Activated effector memory CD4-positive, alpha-beta T cell treated with Interleukin-2 at 50 U/mL for 16 hours (primary cell): ENCODE results near the gene PSMD5.
"Not testable (repeated sequence)": the region's sequence is repeated elsewhere in the genome, so short reads cannot be mapped to it uniquely, and the experiment has no call there.

Experiments used
- DNase-seq: peaks from one replicate; pipeline ENCODE4 v3.0.0-alpha.2; 2020

PSMD5 gene

DNA sequence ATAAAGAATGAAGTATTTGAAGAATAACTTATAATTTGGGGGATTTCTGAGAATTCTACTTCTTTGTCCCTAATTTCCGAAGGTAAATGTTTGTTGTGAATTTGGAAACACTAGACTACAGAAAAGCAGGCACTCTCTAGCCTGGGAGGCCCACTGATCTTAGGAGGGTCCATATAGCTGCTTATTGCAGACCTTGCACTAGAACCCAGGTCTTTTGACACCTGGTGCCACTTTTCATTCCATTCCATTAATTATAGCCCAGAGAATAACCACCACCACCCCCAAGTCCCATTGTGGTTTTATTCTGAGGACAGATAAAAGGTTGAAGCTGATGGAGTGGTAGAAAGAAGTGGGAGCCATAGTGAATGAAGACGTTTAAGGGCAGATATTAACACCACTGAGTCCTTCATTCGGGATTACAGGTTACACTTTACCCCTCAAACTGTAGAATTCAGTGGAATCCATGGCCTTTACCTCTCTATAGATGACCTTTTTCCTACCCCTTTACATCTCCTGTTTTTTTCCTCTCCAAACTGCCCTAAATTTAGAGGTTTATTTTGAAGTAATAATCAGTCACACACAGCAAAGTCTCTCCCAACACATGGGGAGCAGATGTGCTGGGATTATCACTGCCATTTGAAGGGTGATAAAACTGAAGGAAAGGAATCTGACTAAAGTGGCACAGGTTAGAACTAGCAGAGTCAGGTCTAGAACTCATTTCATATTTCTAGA, 12.0 kb upstream of the PSMD5 start:
- no peak for DNase-seq

DNA sequence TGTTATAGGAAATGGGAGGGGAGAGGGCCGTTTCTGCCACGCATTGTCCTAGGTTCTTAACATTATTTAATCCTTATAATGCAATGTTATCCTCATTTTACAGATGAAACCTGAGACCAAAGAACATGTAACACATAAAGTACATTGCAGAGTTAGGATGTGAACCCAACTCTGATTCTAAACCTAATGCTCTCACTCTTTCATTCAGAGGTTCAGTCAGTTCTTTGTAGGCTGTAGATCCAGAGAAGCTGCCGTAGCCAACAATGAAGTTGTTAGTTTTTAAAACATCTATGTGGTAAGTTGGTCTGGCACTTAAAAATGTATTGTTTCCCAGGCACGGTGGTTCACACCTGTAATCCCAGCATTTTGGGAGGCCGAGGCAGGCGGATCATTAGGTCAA, 10.5 kb upstream of the PSMD5 start:
- DNase-seq, result no peak

DNA sequence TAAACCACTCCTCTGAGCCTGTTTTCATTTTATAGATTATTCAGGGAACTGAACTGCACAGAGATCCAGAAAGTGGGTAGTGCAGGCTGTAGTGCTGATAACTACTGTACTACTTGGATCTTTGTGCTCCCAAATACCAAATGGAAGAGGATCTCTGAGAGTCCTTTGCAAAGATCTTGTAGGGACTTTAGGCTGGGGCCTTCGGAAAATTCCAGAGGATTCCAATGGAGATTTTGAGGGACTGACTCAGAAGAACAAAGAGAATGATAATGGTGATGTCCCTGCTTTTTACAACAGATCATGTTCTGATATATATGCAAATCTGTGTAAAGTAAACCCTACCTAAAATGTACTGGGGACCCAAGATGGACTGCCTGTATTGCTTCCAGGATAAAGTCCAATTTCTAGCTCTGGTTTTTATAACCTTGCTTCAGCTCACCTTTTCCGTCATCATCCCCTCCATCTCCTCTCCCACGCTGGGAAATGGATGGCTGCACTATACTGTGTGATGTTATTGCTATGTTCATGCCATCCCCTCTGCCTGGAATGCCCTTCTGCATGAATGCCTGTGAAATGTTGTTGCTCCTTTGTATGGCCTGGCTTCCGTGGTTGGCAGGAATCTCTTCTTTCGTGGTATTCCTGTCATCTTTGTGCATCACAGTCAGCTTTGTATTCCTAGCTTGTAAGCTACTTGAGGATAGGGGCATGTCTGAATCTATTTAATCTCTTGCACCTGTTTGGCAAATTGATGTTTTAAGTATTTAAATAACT, 9.7 kb upstream of the PSMD5 start:
- DNase-seq, result no peak

DNA sequence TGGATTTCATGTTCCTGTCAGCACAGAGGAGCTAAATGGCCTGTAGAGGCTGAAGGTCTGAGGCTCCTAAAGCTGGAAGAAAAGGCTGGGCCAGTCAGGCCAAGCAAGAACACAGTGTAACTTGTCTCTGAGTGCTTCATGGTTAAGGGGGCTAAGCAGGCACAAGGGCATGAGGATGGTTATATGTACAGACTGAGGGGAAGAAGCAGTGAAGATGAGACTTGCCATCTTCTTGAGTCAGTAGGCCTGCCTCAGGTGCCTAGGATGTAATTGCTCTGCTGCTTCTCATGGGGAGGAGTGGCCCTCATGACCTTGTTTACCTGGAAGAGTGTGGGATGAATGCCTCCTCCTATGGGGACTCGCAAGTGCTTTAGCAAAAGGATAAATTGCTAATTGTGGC, 8.7 kb upstream of the PSMD5 start:
- no peak for DNase-seq

DNA sequence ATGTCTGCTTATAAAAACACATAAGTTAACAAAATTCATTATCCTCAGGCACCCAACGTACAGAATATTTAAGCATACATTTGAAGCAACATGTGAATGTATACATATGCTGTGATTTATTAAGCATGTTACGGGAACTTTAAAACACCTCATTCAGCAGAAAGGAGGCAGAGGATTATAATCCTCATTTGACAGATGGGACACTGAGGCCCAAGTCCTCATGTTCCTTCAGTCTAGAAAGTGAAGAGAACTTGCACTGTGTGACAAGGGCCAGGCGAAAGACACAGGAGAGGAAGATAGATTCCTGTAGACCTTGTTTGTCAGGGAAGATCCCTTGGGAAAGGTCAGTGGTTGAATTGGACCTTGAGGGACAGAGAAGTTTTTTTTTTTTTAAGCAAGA, 7.6 kb upstream of the PSMD5 start:
- no peak for DNase-seq

DNA sequence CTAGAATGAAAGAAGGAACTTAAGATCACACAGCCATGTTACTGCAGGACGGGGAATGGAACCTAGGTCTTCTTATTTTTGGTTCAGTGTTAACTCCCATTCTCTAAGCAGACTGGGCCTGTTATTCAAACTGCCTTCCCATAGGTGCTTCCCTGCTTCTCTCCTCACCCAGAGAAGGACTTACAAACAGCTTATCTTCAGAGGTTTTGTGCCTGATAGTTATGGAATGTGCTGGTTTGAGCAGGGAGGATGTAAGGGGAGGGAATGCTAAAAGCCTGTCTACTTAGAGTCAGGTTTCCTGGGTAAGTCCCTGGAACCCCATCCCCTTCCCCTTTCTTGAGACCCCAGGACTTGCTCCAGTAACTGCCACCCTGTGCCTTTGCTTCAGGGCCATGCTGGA, 4.2 kb upstream of the PSMD5 start:
- DNase-seq, result no peak

DNA sequence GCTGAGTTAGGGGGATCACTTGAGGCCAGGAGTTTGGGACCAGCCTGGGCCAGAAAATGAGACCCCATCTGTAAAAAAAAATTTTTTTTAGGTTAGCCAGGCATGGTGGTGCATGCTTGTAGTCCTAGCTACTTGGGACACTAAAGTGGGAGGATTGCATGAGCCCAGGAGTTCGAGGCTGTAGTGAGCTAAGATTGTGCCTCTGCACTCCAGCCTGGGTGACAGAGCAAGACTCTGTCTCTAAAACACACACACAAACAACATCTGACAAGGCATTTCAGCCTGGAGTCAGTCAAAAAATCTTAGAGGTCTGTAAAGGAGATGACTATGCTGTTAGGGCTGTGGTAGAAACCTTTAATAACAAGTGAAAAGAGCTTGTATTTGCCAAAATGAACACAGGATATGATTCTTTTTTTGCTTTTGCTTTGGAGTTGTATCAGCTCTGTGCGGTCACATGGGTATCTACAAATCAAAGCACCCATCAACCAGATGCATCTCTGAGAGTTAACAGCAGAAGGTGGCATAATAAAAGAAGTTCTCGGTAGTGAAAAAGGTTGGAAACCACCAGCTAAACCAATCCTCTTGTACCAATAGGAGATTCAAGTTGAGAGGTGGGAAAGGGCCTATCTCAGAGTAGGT, 3.6 kb upstream of the PSMD5 start:
- no peak for DNase-seq

DNA sequence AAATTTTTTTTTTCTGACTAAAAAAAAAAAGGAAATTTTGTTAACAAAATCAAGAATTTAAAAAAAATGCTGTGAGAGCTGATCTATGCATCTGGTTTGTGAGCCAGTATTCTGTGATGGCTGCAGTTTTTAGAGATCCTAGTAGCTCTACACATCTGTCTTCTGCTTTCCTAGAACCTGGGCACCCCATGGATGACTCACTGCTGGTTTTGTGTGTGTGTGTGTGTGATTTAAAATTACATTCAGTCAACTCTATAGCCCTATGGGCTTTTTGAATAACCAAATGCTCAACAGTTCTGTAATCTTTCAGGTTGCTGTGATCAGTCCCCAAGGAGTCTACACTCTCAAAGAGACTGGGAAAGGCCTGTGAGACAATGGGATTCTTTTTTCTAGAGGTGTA, 2.5 kb upstream of the PSMD5 start:
- DNase-seq, result no peak

DNA sequence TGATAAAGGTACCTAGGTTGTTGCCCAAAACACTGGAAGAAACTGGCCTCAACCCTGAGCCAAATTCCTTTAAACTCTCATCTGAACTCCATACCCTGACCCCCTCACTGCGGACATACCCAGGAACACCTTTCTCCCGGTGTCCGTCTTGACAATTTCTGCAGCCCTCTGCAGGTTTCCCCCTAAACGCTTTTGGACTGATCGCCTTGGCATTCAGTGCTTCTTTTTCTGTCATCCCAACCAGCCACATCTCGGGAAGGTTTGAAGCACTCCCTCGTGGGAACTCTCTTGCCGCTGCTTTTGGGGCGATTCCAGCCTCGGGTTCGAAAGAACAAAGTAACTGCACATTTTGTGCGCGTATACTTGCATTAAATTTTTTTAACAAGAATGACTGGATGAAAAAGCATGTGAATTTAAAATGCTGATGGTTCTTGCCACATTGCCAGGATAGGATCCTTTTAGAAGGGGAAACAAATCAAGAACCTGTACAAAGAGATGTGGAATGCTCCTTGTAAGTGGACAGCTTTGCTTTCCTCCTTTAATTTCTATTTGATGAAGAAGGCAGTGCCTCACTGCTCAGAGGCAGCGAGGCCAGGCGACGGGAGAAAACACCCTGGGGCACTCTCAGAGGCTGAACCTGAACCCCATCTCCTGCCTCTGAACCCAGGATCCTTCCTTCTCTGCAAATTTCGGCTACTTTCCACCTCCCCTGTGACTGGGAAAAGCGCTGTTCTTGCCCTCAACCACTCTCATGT, 615 bp downstream of the PSMD5 start:
- no peak for DNase-seq

DNA sequence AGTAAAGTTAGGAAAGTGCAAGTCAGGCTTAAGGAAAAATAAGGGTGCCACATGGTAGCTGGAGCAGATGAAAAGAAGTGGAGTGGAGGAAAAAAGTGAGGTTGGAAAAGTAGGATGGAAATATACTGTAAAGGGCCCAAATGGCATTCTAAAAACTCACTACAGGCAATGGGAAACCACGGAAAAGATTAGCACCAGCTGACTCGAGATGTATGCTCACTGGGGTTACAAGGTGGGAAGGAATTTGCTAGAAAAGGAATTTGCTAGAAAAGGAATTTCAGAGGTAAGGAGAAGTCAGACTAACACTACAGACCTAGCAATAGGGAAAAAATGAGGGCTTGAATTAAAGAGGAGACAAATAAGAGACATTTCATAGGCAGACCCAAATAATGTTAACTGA, 3.6 kb downstream of the PSMD5 start:
- no peak for DNase-seq

DNA sequence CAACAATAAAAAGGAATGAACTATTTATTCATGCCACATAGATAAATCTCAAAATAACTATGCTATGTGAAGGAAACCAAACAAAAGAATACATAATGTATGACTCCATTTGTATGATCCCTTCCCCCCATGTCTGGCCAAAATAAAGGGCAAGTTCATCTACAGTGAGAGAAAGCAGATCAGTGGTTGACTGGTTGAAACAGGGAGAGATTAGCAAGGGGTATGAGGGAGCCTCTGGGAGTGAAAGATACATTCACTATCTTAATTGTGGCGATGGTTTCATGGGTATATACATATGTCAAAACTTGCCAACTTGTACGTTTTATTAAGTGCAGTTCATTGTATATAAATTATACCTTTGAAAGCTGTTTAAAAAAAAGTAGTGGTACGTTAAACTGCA, 4.8 kb downstream of the PSMD5 start:
- DNase-seq, result no peak

DNA sequence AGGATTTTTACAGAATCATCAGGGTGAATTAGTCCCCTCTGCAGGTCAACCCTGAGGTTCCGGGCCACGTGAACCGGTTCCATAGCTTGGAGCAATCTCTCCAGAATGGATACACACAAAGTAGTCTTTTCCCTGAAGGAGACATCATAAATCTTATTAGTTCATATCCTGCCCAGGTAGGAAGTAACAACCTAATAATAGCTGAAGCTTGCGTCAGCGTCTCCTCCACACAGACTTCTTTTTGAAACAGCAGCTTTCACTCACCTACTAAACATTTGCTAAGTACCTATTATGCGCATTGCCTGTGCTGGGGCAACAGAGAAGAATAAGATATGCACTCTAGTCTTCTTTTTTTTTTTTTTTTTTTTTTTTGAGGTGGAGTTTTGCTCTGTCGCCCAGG, 9.4 kb downstream of the PSMD5 start:
- no peak for DNase-seq

DNA sequence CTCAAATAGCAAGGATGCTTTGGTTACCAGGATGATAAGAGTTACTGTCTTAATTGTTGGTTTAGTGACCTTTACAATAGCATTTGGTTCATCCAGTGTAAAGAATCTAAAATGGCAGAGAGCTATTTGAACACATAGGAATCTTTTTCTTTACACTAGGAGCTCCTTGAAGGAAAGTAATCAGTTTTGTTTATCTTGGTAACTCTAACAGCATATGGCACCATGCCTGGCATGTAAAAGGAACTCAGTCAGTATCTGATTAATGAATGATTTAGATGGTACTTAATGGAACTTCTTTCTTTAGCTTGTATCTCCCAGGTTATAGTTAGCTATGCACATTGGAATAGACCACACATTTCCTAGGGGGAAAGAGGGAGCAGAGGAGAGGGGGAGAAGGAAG, 9.9 kb downstream of the PSMD5 start:
- no peak for DNase-seq

DNA sequence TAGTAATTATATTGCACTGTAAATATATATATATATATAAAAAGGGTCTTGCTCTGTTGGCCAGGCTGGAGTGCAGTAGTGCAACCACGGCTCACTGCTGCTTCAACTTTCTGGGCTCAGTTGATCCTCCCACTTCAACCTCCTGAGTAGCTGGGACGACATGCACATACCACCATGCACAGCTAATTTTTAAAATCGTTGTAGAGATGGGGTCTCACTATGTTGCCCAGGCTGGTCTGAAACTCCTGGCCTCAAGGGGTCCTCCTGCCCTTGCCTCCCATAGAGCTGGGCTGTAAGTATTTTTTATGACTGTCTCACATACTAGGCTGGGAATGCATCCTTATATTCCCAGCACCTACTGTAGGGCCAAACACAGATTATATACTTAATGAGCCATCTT, 11.9 kb downstream of the PSMD5 start:
- no peak for DNase-seq

DNA sequence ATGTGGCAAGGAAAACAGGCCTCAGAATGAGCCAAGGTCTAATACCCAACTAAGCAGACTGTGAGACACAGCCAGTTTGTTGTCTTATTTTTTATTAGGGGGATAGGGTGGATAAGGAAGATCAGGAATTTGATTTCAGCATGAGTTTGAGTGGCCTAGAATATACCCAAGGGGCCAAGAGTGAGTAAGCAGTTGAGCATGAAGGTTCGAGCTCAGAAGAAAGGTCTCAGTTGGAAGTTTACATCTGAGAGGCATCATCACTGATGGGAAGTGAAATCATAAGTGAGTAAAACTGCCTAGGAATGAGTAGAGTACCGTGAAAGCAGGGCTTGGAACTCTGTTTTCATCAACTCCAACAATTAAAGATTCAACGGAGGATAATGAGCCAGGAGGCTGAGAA, 12.6 kb downstream of the PSMD5 start:
- DNase-seq, result no peak

DNA sequence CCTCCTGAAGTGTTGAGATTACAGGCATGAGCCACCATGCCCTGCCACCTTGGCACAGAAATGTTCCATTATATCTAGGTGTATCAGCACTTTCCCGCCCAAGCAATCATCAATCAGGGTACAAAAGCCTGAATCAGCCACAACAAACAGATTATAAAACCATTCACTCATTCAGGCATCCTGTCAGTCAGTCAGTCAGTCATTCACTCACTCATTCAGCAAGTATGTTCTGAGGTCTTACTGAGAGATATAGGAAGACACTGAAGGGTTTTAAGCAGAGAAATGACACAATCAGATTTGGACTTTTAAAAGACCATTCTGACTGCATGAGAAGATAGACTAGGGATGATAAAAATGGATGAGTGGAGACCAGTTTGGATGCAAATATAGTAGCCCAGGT, 13.1 kb downstream of the PSMD5 start:
- DNase-seq, result no peak

DNA sequence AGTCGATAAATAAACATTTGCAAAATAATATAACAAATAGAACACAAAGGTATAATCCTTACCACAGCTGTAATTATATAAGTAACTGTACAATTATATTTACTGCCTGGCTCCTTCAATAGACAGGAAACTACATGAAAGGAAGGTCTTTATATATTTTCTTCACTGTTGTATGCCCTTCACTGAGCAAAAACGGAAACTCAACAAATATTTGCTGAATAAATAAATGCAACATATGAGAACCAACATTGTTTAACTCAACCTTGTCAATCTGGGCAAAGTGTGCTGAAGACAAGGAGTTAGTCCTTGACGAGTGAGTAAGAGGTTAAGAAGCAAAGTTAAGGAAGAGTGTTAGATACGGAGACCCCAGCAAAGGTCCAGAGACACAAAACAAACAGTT, 22.6 kb downstream of the PSMD5 start:
- DNase-seq, result no peak

DNA sequence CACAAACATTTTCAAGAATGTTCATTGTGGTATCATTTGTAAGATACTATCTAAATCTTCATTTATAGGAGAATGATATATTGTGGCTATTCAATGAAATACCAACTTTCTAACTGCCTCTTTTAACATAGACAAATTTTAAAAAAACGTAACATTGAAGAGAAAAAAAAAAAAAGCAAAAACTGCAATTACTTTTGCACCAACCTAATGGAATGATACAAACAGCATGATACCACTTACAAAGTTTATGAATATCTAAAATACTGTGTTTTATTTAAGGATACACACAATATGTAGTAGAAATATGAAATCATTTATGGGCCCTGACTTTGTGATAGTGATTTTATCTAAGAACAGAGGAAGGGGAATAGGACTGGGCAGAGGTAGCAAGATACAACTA, 24.1 kb downstream of the PSMD5 start:
- DNase-seq, result no peak

DNA sequence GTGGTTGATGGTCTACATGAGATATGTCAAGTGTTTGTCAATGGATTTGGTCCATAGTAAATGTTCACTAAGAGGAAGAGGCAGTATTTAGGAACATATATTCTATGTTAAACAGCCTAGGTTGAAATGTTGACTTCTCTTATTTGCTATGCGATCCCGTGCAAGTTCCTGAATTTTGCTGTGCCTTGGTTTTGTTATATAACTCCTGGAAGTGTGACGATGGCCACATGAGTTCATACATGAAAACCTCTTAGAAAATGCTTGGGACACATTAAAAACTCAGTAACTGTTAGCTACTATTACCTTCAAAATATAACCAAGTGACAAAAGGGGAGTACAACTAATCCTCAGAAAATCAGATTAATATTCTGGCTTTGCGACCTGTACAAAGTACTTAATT, 27.6 kb downstream of the PSMD5 start:
- no peak for DNase-seq

DNA sequence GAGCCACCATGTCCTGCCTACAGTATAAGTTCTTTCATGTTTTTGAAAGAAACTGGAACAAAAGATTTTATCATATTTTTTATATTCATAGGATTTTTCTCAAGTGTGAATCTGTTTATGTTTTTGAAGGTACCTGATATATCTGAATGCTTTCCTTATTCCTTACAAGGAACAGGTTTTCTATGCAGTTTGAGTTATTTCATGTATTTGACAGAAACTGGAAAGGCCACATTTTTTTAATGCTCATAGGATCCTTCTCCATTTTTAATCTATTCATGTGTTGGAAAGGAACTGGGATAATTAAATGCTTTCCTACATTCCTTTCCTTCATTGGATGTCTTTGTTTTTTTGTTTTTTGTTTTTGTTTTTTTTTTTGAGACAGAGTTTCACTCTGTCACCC, 33.8 kb downstream of the PSMD5 start:
- DNase-seq, result no peak

DNA sequence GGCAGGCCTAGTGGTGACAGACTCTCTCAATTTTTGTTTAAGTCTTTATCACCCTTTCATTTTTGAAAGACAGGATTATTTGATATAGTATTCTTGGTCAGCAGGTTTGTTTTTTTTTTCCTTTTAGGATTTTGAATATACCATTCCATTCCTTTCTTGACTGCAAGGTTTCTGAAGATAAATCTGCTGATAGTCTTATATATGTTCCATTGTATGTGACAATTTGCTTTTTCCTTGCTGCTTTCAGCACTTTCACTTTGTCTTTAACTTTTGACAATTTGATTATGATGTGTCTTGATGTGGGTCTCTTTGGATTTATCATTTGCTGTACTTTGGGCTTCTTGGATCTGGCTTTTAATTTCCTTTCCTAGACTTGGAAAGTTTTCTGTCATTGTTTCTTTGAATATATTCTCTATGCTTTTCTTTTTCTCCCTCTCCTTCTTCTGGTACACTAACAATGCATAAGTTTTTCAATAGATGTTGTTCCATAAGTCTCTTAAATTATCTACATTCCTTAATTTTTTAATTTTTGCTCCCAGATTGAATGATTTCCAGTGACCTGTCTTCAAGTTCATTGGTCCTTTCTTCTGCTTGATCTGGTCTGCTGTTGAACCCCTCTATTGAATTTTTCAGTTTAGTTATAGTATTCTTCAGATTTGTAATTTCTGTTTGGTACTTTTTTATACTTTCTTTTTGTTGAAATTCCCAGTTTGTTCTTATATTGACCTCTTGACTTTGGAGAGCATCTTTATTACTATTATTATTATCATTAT, 34.9 kb downstream of the PSMD5 start:
- DNase-seq, result no peak

DNA sequence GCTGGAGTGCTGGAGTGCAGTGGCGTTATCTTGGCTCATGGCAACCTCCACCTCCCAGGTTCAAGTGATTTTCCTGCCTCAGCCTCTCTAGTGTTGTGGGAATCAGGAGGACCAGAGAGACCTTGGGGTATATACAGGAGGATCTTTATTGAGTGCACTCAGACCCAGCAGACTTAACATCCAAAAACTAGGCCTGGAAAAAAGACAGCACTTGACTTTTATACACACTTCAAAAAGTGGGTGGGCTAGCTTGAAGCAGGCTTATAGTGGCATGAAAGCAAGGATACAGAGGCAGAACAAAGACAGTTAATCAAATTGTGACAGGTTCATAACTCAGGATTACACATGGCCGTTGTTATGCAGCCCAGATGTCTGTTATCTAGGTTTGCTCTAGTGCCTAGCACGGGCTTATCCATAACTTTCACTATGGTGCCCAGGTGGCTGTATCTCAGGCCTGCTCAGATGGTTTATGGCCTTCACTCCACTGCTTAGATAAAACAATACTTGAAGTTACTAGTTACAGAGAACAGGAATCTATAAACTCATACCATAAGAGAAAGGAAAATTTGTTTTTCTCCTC, 37.8 kb downstream of the PSMD5 start:
- not testable (repeated sequence) for DNase-seq
